Endothelial cell of umbilical vein (primary cell): ENCODE measurements around the gene TMEM169. TPM values are rescaled to one million over a fixed set of nuclear protein-coding genes. Genes with fewer than 3 reads are reported as not detected.

ENCODE experiments used
- BruUV-seq: library from RNA; stranded (reverse); fragments of 400-500 nt; replicated peaks from 2 replicates; lab custom pipeline; 2021; lab: Mats Ljungman, UMichigan
- CTCF ChIA-PET: fragments of 300-600, 350-600 bp; sonication (Branson Sonifier 250); formaldehyde crosslinking; loops from one replicate; lab custom pipeline; 2021; ENCODE audit warnings: antibody characterized with exemption, inconsistent platforms; lab: Charles Lee
- POLR2A ChIA-PET: fragments of 300-600, 350-600 bp; sonication (Branson Sonifier 250); formaldehyde crosslinking; loops from one replicate; lab custom pipeline; 2021; ENCODE audit warnings: antibody characterized with exemption, inconsistent platforms; lab: Charles Lee
- DNase-seq: peaks from one replicate; pipeline ENCODE4 v3.0.0-alpha.2; 2011; ENCODE audit warnings: low read depth, low spot score
- FAIRE-seq: peaks from 2 replicates; lab custom pipeline; 2011; peaks lifted over from hg19 to GRCh38; lab: Jason Lieb, UNC
- H2AFZ ChIP-seq: 2 replicates; pipeline ENCODE4 v1.6.0; 2012; ENCODE audit warnings: low read depth, low read length, control low read depth, inconsistent platforms
- H3K27ac ChIP-seq: 2 replicates; pipeline ENCODE4 v1.5.1; 2011; ENCODE audit warnings: low read depth, mild to moderate bottlenecking, control low read depth, low read length, moderate library complexity; ENCODE audit not compliant: insufficient read depth
- H3K27me3 ChIP-seq, 2 experiments: 2 replicates each; pipeline versions ENCODE4 v1.6.0 to v1.6.1; 2011; ENCODE audit warnings: low read length in 2 of 2, mixed read lengths in 1 of 2; ENCODE audit not compliant: control insufficient read depth in 2 of 2, insufficient read depth in 2 of 2
- H3K36me3 ChIP-seq, 2 experiments: 2 replicates in 1 of 2; 3 replicates in 1 of 2; pipeline ENCODE4 v1.5.1; 2011; ENCODE audit warnings: low read length in 2 of 2, mild to moderate bottlenecking in 1 of 2, moderate library complexity in 1 of 2; ENCODE audit not compliant: control insufficient read depth in 2 of 2, insufficient read depth in 2 of 2; ENCODE audit errors: extremely low read depth in 1 of 2
- H3K4me1 ChIP-seq: 3 replicates; pipeline ENCODE4 v1.5.1; 2011; ENCODE audit warnings: mild to moderate bottlenecking, low read length; ENCODE audit not compliant: control insufficient read depth, insufficient read depth; ENCODE audit errors: extremely low read depth
- H3K4me2 ChIP-seq: 2 replicates; pipeline ENCODE4 v1.6.1; 2011; ENCODE audit warnings: low read length, control low read depth, mixed read lengths; ENCODE audit not compliant: insufficient read depth
- H3K4me3 ChIP-seq, 3 experiments: fragments of 200-600 bp in 1 of 3; sonication (generic), shearing (Covaris generic) in 1 of 3; replicated peaks in 1 of 3; 2 replicates each; pipeline ENCODE4 v1.5.1; 2011 to 2016; ENCODE audit warnings: control low read depth in 3 of 3, low read length in 3 of 3, mild to moderate bottlenecking in 2 of 3, inconsistent platforms in 1 of 3, low read depth in 1 of 3, moderate library complexity in 1 of 3; ENCODE audit not compliant: insufficient read depth in 1 of 3
- H3K79me2 ChIP-seq: 2 replicates; pipeline ENCODE4 v1.6.0; 2012; ENCODE audit warnings: low read length, inconsistent platforms; ENCODE audit not compliant: control insufficient read depth, insufficient read depth
- H3K9ac ChIP-seq: replicated peaks from 2 replicates; pipeline ENCODE3; 2011; ENCODE audit warnings: low read length, control low read depth; ENCODE audit not compliant: insufficient read depth; ENCODE audit errors: extremely low read depth
- H3K9me1 ChIP-seq: replicated peaks from 3 replicates; pipeline ENCODE4 v1.6.0; 2011; ENCODE audit warnings: mild to moderate bottlenecking, low read length; ENCODE audit not compliant: control insufficient read depth, insufficient read depth; ENCODE audit errors: extremely low read depth
- H3K9me3 ChIP-seq: replicated peaks from 2 replicates; pipeline ENCODE4 v1.5.1; 2012; ENCODE audit warnings: low read length, inconsistent platforms; ENCODE audit not compliant: control insufficient read depth, insufficient read depth
- H4K20me1 ChIP-seq: replicated peaks from 2 replicates; pipeline ENCODE3; 2011; ENCODE audit warnings: mild to moderate bottlenecking, low read length; ENCODE audit not compliant: control insufficient read depth, insufficient read depth; ENCODE audit errors: extremely low read depth
- EZH2 ChIP-seq: IDR thresholded peaks from 2 replicates; pipeline ENCODE4 v1.6.1; 2012; ENCODE audit warnings: borderline replicate concordance, low read depth, mild to moderate bottlenecking, moderate library complexity, low read length, inconsistent platforms; ENCODE audit not compliant: severe bottlenecking
- FOS ChIP-seq: IDR thresholded peaks from 2 replicates; pipeline ENCODE4 v1.6.1; 2011; ENCODE audit warnings: mild to moderate bottlenecking, low read length, moderate library complexity, borderline replicate concordance; ENCODE audit not compliant: insufficient read depth
- GATA2 ChIP-seq: IDR thresholded peaks from 2 replicates; pipeline ENCODE4 v1.7.0; 2011; ENCODE audit warnings: low read depth, mild to moderate bottlenecking, moderate library complexity, mixed read lengths, low read length; ENCODE audit not compliant: insufficient read length, insufficient read depth
- JUN ChIP-seq: IDR thresholded peaks from 2 replicates; pipeline ENCODE4 v1.6.1; 2011; ENCODE audit warnings: borderline replicate concordance, low read depth; ENCODE audit not compliant: insufficient read length, insufficient read depth
- MYC ChIP-seq: IDR thresholded peaks from one replicate; pipeline ENCODE4 v1.6.1; 2011; ENCODE audit warnings: mild to moderate bottlenecking, low read depth, low read length
- POLR2A ChIP-seq: IDR thresholded peaks from 2 replicates; pipeline ENCODE4 v1.6.1; 2012; ENCODE audit warnings: low read depth, mild to moderate bottlenecking, control low read depth, low read length
- POLR2AphosphoS5 ChIP-seq: IDR thresholded peaks from 2 replicates; pipeline ENCODE4 v1.6.1; 2012; ENCODE audit warnings: low read depth, mild to moderate bottlenecking, control low read depth, low read length, moderate library complexity; ENCODE audit not compliant: insufficient read depth
- dilution Hi-C: fragments of 300-500 bp; cut with MboI; formaldehyde crosslinking; loops from one replicate; pipeline ENCODE4 v1.15.0; 2019; ENCODE audit warnings: low sequenced_read_pairs; ENCODE audit not compliant: extremely low pct_ligation_motif_present
- intact Hi-C: fragments of 100-400 bp; cut with micrococcal nuclease; formaldehyde crosslinking; loops from one replicate; pipeline ENCODE4 v1.10.0; 2022
- polyA plus RNA-seq, 4 experiments: library from polyadenylated mRNA; depleted of rRNA in 3 of 4; stranded (reverse) in 3 of 4; unstranded in 1 of 4; fragments of >200 nt; gene quantifications; 2 replicates each; pipeline versions ENCODE4 v1.2.1 to v1.2.3, GENCODE V29; 2011 to 2012; ENCODE audit warnings: missing spikeins in 1 of 4
- total RNA-seq: library from RNA; stranded (reverse); gene quantifications from 2 replicates; pipeline ENCODE4 v1.2.3, GENCODE V29; 2021
- TF ChIP-seq, protein P1 (sequence below), 2 donors: IDR thresholded peaks; 1 replicate in 1 of 2; 2 replicates in 1 of 2; pipeline ENCODE4 v1.5.1; 2011; ENCODE audit warnings: low read length in 2 of 2, mild to moderate bottlenecking in 2 of 2, moderate library complexity in 2 of 2, control low read depth in 1 of 2, inconsistent platforms in 1 of 2, low read depth in 1 of 2; ENCODE audit not compliant: insufficient read depth in 1 of 2; ENCODE audit errors: extremely low read depth in 1 of 2
- TF ChIP-seq, protein P2 (sequence below): IDR thresholded peaks from 2 replicates; pipeline ENCODE4 v1.6.1; 2011; ENCODE audit not compliant: insufficient read depth, insufficient read length

TMEM169 gene
- total and polyA plus RNA-seq, 2 donors (not counting 3 experiments of a cell fraction or from before 2014, with no cell fraction given), result 0.20 TPM; not detected in 1

DNA sequence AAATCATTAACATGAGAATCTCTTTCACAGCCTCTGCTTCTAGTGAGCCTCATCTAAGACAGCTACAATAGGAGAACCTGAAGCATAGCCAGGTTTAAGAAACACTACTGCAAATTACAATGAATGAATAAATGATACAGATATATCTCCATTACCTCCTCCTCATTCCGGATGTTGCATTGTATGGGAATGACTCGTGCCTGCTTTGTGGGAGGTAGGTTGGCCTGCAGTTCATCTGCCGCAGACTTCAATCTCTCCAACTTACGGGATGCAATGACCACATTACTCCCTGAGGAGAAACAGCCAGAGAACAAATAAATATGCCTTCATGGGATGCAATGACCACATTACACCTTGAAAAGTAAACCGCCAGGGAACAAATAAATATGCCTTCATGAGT lies 15.5 kb upstream of the TMEM169 start:
- H2AFZ ChIP-seq, result no peak overlapping the region
- H3K9me3 ChIP-seq, result no peaks in the 10 kb centered on the region
- ChIA-PET CTCF (no interaction called here), POLR2A (no interaction called here)
- TF ChIP-seq GATA2, result no peak
- no peak for TF ChIP-seq POLR2AphosphoS5
- TF ChIP-seq MYC, result no peak
- TF ChIP-seq, protein P1, sequence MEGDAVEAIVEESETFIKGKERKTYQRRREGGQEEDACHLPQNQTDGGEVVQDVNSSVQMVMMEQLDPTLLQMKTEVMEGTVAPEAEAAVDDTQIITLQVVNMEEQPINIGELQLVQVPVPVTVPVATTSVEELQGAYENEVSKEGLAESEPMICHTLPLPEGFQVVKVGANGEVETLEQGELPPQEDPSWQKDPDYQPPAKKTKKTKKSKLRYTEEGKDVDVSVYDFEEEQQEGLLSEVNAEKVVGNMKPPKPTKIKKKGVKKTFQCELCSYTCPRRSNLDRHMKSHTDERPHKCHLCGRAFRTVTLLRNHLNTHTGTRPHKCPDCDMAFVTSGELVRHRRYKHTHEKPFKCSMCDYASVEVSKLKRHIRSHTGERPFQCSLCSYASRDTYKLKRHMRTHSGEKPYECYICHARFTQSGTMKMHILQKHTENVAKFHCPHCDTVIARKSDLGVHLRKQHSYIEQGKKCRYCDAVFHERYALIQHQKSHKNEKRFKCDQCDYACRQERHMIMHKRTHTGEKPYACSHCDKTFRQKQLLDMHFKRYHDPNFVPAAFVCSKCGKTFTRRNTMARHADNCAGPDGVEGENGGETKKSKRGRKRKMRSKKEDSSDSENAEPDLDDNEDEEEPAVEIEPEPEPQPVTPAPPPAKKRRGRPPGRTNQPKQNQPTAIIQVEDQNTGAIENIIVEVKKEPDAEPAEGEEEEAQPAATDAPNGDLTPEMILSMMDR (IDR thresholded peaks at IDR 0.05; ENCODE audit: extremely low read depth in 1 of 2, insufficient read depth in 1 of 2, low read depth in 1 of 2, low read length in 2 of 2), result no peak
- no peak for TF ChIP-seq FOS
- no peak for TF ChIP-seq EZH2
- intact Hi-C loops (no loop called here), dilution Hi-C loops (no loop called here)
- DNase-seq (no peak), FAIRE-seq (no peak)
- no peaks in the 10 kb centered on the region for H3K79me2 ChIP-seq
- BruUV-seq, result no TSS peak
- no peaks in the 10 kb centered on the region for H3K27me3 ChIP-seq
- no peaks in the 10 kb centered on the region for H4K20me1 ChIP-seq
- no peaks in the 10 kb centered on the region for H3K4me1 ChIP-seq
- no peak overlapping the region for H3K9ac ChIP-seq
- no peaks in the 10 kb centered on the region for H3K36me3 ChIP-seq
- no peak overlapping the region for H3K4me2 ChIP-seq
- H3K27ac ChIP-seq, result no peak overlapping the region
- no peak overlapping the region for H3K4me3 ChIP-seq
- no peaks in the 10 kb centered on the region for H3K9me1 ChIP-seq

- Histone ChIP-seq H3K4me3 (no peak overlapping the region), H3K27ac (no peak overlapping the region), H3K9ac (no peak overlapping the region), H4K20me1 (no peaks in the 10 kb centered on the region), H2AFZ (no peak overlapping the region), H3K79me2 (no peaks in the 10 kb centered on the region), H3K36me3 (no peaks in the 10 kb centered on the region), H3K9me3 (no peaks in the 10 kb centered on the region), H3K27me3 (no peaks in the 10 kb centered on the region), H3K4me1 (no peaks in the 10 kb centered on the region), H3K9me1 (no peaks in the 10 kb centered on the region), H3K4me2 (no peak overlapping the region)
- TF ChIP-seq EZH2, result no peak
- no peak for TF ChIP-seq FOS
- no peak for TF ChIP-seq POLR2AphosphoS5
- TF ChIP-seq GATA2, result no peak
- no peak for TF ChIP-seq POLR2A
- TF ChIP-seq, protein P1 (IDR thresholded peaks at IDR 0.05; ENCODE audit: extremely low read depth in 1 of 2, insufficient read depth in 1 of 2, low read depth in 1 of 2, low read length in 2 of 2), result no peak
- TF ChIP-seq MYC, result no peak
- TF ChIP-seq, protein P2, sequence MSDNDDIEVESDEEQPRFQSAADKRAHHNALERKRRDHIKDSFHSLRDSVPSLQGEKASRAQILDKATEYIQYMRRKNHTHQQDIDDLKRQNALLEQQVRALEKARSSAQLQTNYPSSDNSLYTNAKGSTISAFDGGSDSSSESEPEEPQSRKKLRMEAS, result no peak
- TF ChIP-seq JUN, result no peak
- no peak for DNase-seq
- ChIA-PET POLR2A (no interaction called here), CTCF (no interaction called here)
- dilution Hi-C loops, result no loop called here
- no TSS peak for BruUV-seq
- FAIRE-seq, result no peak
- intact Hi-C loops, result no loop called here
These were observed 12.7 kb upstream of the TMEM169 start for GRCh38 chr2:216069028-216069427.
